Measurements from ENCODE around the gene DAW1.
"Not testable (repeated sequence)": the region's sequence is repeated elsewhere in the genome, so short reads cannot be mapped to it uniquely, and the experiment has no call there.

DAW1 gene

DNA sequence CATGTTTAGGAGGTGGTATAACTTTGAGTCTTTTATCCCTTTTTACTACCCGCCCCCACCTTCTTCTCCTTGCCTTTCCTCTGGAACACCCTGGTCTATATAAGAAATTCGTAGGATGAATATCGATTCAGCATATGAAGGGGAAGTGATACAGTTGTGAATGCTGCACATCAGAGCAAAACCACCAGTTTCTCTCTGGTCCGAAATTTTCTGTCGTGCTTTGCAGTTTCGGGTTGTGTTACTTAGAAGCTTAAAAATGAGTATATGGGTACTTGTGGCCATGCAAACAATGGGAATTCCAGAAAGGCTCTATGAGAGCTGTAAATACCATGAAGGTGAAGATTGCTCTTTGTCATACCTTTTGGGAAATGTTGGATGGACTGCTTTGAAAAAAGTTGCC, 60.6 kb downstream of the DAW1 start:
- no peak for DNase-seq

DNA sequence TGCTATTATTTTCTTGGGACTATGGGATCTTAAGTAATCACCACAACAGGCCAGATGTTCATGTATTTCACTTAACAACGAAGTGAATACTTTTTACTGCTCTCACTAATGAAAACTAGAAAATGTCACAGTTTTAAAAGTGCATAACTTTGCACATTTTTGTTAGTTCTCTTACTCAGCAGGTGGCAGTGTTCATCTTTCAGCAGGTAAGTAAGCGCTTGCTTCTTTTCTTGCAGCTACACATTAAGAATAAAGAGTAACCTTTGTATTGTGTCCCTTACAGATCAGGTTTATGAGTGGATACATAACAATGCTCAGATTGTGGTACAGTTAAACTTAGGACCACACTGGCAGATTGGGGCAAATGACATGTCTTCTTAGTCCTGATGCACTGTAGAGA, 61.0 kb downstream of the DAW1 start:
- no peak for DNase-seq

DNA sequence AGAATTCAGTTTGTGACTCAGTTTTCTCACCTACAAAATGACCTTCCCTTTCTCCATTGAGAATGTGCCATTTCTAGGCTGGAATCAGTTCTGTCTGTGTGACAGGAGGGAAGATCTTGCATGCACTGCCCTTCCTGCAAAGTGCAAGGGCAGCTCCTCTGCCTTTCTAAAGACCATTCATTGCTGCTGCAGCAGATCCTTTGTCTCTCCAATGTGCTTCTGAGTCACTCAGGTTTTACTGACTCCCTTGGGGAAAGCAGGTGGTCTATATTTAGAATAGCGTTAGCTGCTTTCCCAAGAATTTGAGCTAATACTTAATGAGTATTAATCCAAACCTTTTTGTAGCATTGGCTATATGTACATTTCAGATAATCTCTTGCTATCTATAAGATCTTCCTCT, 62.5 kb downstream of the DAW1 start:
- no peak for DNase-seq

DNA sequence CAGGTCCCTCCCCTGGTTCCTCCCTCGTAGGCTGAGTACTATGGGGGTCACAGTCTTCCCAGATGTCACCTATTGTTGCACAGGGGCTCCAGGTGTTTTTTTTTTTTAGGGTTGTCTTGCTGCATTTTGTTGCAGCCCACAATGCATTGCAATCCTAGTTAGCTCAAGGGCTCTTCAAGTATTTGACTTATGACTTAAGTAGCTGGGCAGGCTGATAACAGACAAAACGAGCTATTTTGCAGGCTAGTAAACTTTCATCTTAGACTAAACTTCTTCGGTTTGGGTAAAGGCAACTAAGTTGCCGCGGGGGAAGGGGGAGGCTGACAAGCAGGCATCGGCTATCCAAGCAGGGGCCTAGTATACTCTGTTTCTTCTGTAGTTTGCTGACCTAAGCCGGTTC, 64.8 kb downstream of the DAW1 start:
- DNase-seq: not testable (repeated sequence)

DNA sequence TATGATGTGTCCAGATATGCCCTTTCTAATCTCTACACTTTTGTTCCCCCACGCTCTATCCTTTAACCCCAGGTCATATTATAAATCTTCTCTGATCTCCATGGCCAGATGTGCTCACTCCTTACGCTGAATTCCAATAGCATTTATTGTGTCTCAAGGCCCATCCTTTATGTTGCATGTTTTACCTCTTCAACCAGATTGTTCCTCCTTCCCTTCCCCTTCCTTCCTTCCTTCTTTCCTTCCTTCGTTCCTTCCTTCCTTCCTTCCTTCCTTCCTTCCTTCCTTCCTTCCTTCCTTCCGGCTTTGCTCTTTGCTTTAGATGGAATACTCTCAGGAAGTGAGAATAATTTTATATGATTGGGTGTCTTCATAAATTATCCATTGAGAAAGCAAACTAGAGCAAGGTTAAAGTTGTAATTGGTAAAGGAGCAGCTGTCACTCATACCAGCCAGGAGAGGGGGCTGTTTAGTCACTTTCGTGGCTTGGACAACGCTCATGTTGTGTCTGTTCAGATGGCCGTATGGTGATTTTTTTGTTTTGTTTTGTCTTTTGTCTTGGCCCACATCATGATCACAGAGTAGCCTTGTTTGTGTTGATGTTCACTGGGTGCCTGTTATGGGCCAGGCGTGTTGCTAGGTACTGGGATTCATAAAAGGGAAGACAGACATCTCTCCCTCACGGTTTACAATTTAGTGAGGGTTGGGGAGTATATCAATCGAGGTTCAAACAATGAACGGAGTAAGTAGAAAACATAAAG, 68.0 kb downstream of the DAW1 start:
- DNase-seq: peak; percentile 80

DNA sequence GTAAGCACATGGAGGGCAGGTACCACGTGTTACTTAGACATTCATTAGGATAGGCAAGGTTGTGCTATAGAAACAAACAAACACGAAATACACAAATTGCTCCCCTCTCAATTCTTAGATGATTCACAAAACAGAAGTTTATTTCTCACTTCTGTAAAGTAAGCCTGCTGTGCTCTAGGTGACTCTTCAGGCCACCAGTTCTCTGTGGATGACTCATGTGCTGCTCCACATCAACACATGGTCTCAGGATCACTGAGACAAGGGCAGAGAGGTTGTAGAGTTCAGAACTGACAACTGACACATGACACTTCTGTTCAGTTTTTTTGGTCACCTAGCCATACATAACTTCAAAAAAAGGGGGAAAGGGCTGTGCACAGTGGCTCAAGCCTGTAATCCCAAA, 70.6 kb downstream of the DAW1 start:
- DNase-seq: no peak

DNA sequence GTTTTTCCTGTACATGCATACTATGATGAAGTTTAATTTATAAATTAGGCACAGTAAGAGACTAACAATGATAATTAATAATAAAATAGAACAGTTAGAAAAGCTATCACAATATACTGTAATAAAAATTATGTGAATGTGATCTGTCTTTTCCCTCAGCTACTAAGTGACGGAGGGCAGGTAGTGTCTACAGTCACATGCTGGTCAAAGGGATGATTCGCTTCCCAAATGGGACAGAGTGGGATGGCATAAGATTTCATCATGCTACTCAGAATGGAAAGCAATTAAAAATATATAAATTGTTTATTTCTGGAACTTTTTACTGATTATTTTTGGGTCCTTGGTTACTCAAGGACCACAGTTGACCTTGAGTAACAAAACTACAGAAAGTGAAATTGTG, 71.5 kb downstream of the DAW1 start:
- no peak for DNase-seq

- DNase-seq: no peak
Measured at GRCh38 chr2:227960317-227960716, 88.9 kb downstream of the DAW1 start.

DNA sequence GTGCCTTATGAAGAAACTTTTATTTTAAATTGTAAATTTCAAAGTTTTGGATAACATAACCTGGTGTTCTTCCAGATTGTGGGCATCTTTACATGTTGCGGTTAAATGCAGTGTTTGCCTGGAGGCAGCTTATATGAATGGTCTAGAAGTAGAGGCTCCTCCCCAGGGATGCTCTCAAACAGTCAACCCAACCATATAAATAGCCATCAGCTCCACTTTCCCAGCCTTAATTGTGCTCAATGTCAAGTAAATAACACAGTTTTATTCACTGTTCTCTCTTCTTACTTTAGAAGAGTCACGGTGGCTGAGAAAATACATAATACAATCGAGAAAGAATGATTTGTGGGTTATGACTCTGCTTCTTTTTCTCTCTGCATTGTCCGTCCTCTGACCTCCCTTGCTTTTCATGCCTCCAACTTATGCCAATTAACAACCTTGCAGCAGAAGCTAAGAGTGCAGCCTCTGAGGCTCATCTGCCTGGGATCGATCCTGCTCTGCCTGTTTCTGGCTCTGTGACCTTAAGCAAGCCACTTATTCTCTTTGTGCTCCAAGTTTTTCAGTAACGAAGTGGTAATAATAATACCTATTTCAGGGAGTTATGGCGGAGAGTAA, 100.3 kb downstream of the DAW1 start:
- no peak for DNase-seq

- DNase-seq: no peak
Measured at GRCh38 chr2:227973241-227973640, 101.8 kb downstream of the DAW1 start.

All from midbrain (tissue), 1 donor.